ENCODE data around the gene SRGN.

DNA sequence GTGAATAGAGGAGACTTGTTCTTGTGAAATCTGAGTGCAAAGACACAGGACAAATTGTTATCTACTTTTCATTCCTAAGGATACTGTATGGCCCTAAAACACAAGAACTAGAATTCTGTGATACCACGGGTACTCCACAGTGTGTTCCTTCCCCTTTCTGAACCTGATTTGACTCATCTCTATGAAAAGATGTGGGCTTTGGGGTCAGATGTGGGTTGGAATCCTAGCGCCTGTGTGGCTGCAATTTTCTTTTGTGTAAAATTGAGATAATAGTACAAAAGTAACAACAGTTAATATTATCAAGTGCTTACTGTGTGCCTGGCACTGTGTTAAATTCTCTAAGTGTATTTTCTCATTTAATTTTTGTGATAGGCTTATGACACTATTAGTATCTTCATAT, 8.1 kb downstream of the SRGN start:
- TF ChIP-seq, protein P1, sequence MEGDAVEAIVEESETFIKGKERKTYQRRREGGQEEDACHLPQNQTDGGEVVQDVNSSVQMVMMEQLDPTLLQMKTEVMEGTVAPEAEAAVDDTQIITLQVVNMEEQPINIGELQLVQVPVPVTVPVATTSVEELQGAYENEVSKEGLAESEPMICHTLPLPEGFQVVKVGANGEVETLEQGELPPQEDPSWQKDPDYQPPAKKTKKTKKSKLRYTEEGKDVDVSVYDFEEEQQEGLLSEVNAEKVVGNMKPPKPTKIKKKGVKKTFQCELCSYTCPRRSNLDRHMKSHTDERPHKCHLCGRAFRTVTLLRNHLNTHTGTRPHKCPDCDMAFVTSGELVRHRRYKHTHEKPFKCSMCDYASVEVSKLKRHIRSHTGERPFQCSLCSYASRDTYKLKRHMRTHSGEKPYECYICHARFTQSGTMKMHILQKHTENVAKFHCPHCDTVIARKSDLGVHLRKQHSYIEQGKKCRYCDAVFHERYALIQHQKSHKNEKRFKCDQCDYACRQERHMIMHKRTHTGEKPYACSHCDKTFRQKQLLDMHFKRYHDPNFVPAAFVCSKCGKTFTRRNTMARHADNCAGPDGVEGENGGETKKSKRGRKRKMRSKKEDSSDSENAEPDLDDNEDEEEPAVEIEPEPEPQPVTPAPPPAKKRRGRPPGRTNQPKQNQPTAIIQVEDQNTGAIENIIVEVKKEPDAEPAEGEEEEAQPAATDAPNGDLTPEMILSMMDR (IDR thresholded peaks at IDR 0.05), result no peak
- no peak for TF ChIP-seq POLR2A (IDR thresholded peaks at IDR 0.05)

Data from heart left ventricle (tissue), 13 donors.